Panc1 (cell line): Measurements from ENCODE around the gene NOL9.

Experiments used
- SIN3A ChIP-seq: IDR thresholded peaks from 2 replicates; pipeline ENCODE4 v1.6.1; 2012; ENCODE audit warnings: low read depth, mild to moderate bottlenecking, low read length, moderate library complexity, borderline replicate concordance; ENCODE audit not compliant: insufficient read depth
- TF ChIP-seq, protein P1 (sequence below): fragments of 450-650 bp; IDR thresholded peaks from 2 replicates; pipeline ENCODE4 v1.5.1; 2017; ENCODE audit warnings: mild to moderate bottlenecking

DNA sequence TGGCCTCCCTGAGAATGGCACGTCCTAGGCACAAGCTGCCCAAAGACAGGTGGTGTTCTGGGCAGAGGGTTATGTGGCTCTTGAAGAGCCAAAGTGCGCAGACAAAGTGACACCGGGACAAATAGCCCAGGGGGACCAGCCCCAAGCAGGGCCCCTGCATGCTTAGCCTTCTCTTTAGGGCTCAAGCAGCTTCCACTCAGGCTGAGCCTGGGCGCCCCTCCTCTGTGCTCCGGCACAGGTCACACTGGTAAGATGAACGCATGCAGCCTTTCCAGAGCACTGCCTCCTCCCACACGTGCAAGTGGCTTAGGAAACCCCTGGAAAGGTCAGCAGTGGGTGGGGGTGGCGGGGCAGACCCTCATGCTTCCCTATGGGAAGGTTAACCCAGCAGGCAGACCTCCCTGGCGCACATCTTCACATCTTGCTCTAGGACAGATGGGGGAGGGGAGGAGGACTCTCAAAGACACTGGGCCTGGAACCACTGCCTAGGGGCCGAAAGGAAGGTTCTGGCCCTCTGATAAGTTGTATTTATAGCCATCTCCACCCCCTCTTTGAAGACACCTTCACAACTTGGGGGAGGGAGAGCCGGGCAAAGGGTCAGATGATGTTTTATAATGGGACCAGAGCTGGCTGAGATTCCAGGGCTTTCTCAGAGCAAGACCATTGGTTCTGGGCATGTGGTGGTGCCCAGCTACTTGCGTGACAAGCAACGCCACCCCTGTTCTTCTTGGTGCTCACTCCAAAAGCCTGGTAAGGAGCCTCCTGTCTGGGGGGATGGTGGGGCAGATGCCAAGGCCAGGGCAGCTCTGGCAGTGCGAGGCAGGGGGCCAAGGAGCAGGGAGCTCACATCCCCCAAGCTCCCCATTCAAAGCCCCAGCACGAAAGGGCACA lies 42.8 kb upstream of the NOL9 start:
- TF ChIP-seq, protein P1, sequence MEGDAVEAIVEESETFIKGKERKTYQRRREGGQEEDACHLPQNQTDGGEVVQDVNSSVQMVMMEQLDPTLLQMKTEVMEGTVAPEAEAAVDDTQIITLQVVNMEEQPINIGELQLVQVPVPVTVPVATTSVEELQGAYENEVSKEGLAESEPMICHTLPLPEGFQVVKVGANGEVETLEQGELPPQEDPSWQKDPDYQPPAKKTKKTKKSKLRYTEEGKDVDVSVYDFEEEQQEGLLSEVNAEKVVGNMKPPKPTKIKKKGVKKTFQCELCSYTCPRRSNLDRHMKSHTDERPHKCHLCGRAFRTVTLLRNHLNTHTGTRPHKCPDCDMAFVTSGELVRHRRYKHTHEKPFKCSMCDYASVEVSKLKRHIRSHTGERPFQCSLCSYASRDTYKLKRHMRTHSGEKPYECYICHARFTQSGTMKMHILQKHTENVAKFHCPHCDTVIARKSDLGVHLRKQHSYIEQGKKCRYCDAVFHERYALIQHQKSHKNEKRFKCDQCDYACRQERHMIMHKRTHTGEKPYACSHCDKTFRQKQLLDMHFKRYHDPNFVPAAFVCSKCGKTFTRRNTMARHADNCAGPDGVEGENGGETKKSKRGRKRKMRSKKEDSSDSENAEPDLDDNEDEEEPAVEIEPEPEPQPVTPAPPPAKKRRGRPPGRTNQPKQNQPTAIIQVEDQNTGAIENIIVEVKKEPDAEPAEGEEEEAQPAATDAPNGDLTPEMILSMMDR = no peak
- no peak for TF ChIP-seq SIN3A
